Ovary (tissue), 9 donors: Measurements from ENCODE around the gene KAZALD1. TPM values are rescaled to one million over a fixed set of nuclear protein-coding genes. Genes with fewer than 3 reads are reported as not detected.
"Not testable (repeated sequence)": the region's sequence is repeated elsewhere in the genome, so short reads cannot be mapped to it uniquely, and the experiment has no call there.

Source experiments
- DNase-seq, 5 donors: peaks; one replicate each; pipeline ENCODE4 v3.0.0-alpha.2; 2019 to 2020
- H3K27ac ChIP-seq, 2 donors: fragments of 200-600 bp; one replicate each; pipeline versions ENCODE4 v1.5.1 to v1.8.0; 2019 to 2022
- H3K27me3 ChIP-seq: fragments of 200-600 bp; one replicate; pipeline ENCODE4 v1.8.0; 2022
- H3K36me3 ChIP-seq: fragments of 200-600 bp; sonication (generic); one replicate; pipeline ENCODE4 v1.5.1; 2019
- H3K4me1 ChIP-seq: one replicate; pipeline ENCODE4 v1.8.1; 2013; ENCODE audit warnings: mild to moderate bottlenecking, moderate library complexity; ENCODE audit not compliant: insufficient read depth
- H3K4me3 ChIP-seq: fragments of 200-600 bp; sonication (generic); one replicate; pipeline ENCODE4 v1.5.1; 2017
- H3K9me3 ChIP-seq, 2 donors: fragments of 200-600 bp in 1 of 2; sonication (generic) in 1 of 2; one replicate each; pipeline versions ENCODE4 v1.5.1 to v1.8.1; 2013 to 2019; ENCODE audit warnings: mild to moderate bottlenecking in 1 of 2, moderate library complexity in 1 of 2
- CTCF ChIP-seq, 3 donors: fragments of 450-650 bp in 2 of 3; fragments of 200-600 bp in 1 of 3; IDR thresholded peaks; one replicate each; pipeline versions ENCODE4 v1.5.1 to v1.8.0; 2016 to 2022; ENCODE audit warnings: antibody characterized with exemption in 3 of 3, mild to moderate bottlenecking in 1 of 3
- EP300 ChIP-seq: sonication (generic); formaldehyde crosslinking; IDR thresholded peaks from one replicate; pipeline ENCODE4 v1.6.1; 2017; ENCODE audit warnings: antibody characterized with exemption
- POLR2A ChIP-seq: fragments of 450-650 bp; IDR thresholded peaks from one replicate; pipeline ENCODE4 v1.6.1; 2017; ENCODE audit warnings: antibody characterized with exemption, mild to moderate bottlenecking, moderate library complexity
- WGBS, 3 donors: extraction: QIAGEN DNeasy Blood & Tissue Kit in 1 of 3; methylation state at CpG; one replicate each; pipeline versions ENCODE4 v1.1.5 to v1.1.7; 2013 to 2017; 5-methylcytosine and 5-hydroxymethylcytosine counted together
- intact Hi-C, 4 donors: fragments of 100-400 bp; cut with DNase I; formaldehyde crosslinking; loops; one replicate each; pipeline versions ENCODE4 v1.11.0 to v1.15.1; 2022 to 2023
- polyA plus RNA-seq, 2 donors: library from polyadenylated mRNA; stranded (reverse); fragments of 200-250 nt in 1 of 2; fragments of 350-450 nt in 1 of 2; fragmentation: Illumina TruSeq in 1 of 2; extraction: RNeasy Lipid Tissue Mini Kit (QIAGEN cat#74804) in 1 of 2; gene quantifications; one replicate each; pipeline ENCODE4 v1.2.3, GENCODE V29; 2013 to 2014
- total RNA-seq, 7 donors: library from RNA; depleted of rRNA in 2 of 7; stranded (reverse); fragments of >200 nt in 2 of 7; fragmentation: NEBNext Ultra II Directional in 3 of 7; extraction: Animal tissue kit (Norgen Biotek cat#: 25700) in 3 of 7; gene quantifications; one replicate each; pipeline versions ENCODE4 v1.1.0 to v1.2.4, GENCODE V29; 2016 to 2023
- donor health status: DM: no; HTN: no; CAD: no; lungs with moderate emphysema.
- donor health status: DM: no; HTN: no; CAD: no.
- donor health status: Bipolar disorder and iron deficiency.
- donor health status: DM: yes; HTN: yes; CAD: no.
- donor health status: DM: no; HTN: no; CAD: no.
- donor health status: DM: yes; HTN: yes; CAD: no.

KAZALD1 gene
- total and polyA plus RNA-seq, 9 donors: 0.46 to 1.9 (median 0.94) TPM; not detected in 2

GRCh38 chr10:101033276-101033675 is 28.5 kb upstream of the KAZALD1 start:
- intact Hi-C loops: loop anchor here in 1 of 4 donors (5.0 kb wide), 1 partner anchor 34 kb away; no protein-coding TSS in a partner anchor
- peak overlapping the region in 1 of 2 donors; percentile 91 for H3K27ac ChIP-seq
- no peak for DNase-seq
- WGBS, 3 donors: 54 to 68% (median 65%) methylated on average over 3 of the region's 3 CpGs
- H3K4me1 ChIP-seq: no peaks in the 10 kb centered on the region
- no peak for TF ChIP-seq EP300
- TF ChIP-seq POLR2A: no peak
- TF ChIP-seq CTCF (IDR thresholded peaks at IDR 0.05): no peak
- no peak overlapping the region for H3K4me3 ChIP-seq
- H3K27me3 ChIP-seq: no peaks in the 10 kb centered on the region
- H3K36me3 ChIP-seq: no peaks in the 10 kb centered on the region
- no peaks in the 10 kb centered on the region for H3K9me3 ChIP-seq

GRCh38 chr10:101034404-101034803 is 27.4 kb upstream of the KAZALD1 start:
- intact Hi-C loops: loop anchor here in 1 of 4 donors (5.0 kb wide), 1 partner anchor 33 kb away; no protein-coding TSS in a partner anchor
- H3K27ac ChIP-seq, H3K36me3 ChIP-seq, H3K4me3 ChIP-seq, H3K4me1 ChIP-seq, H3K9me3 ChIP-seq, DNase-seq, H3K27me3 ChIP-seq: not testable (repeated sequence)
- WGBS, 3 donors: 93 to 97% (median 94%) methylated on average over 4 of the region's 4 CpGs

- no peak for TF ChIP-seq EP300
- no peak for TF ChIP-seq POLR2A
- no peak for TF ChIP-seq CTCF (IDR thresholded peaks at IDR 0.05)
- Histone ChIP-seq H3K27ac (no peak overlapping the region), H3K4me1 (no peaks in the 10 kb centered on the region), H3K9me3 (no peaks in the 10 kb centered on the region), H3K36me3 (no peaks in the 10 kb centered on the region), H3K4me3 (no peak overlapping the region), H3K27me3 (no peaks in the 10 kb centered on the region)
- intact Hi-C loops: no loop called here
- DNase-seq: no peak
- 83 to 99% (median 87%) methylated on average over 6 to 7 of the region's 7 CpGs for WGBS, 3 donors
Observed at GRCh38 chr10:101035314-101035713, 26.5 kb upstream of the KAZALD1 start.

- H3K36me3 ChIP-seq: no peaks in the 10 kb centered on the region
- 79 to 84% (median 83%) methylated on average over 10 of the region's 10 CpGs for WGBS, 3 donors
Observed at GRCh38 chr10:101035916-101036702, 25.7 kb upstream of the KAZALD1 start.

More at GRCh38 chr10:101035916-101036702, 25.7 kb upstream of the KAZALD1 start:
- Histone ChIP-seq H3K4me3 (no peak overlapping the region), H3K27ac (no peak overlapping the region), H3K9me3 (no peaks in the 10 kb centered on the region), H3K27me3 (no peaks in the 10 kb centered on the region), H3K4me1 (no peaks in the 10 kb centered on the region)
- DNase-seq: no peak
- TF ChIP-seq EP300 (no peak), POLR2A (no peak), CTCF (IDR thresholded peaks at IDR 0.05) (no peak)
- intact Hi-C loops: no loop called here
